ENCODE data around the gene WT1.

Gene WT1

GRCh38 chr11:32464078-32464477 is 28.7 kb upstream of the WT1 start:
- H3K4me2 ChIP-seq (ENCODE audit: low read length), result no peak overlapping the region
- H3K4me3 ChIP-seq (ENCODE audit: low read length), result no peak overlapping the region
- H3K4me1 ChIP-seq (ENCODE audit: low read length), result no peaks in the 10 kb centered on the region
- TF ChIP-seq EZH2phosphoT487 (IDR thresholded peaks at IDR 0.05; ENCODE audit: low read depth) (no peak), CTCF (IDR thresholded peaks at IDR 0.05; ENCODE audit: low read depth, low read length) (no peak)
- no peaks in the 10 kb centered on the region for H3K27me3 ChIP-seq (ENCODE audit: low read depth, low read length)
- no peaks in the 10 kb centered on the region for H3K9me3 ChIP-seq (ENCODE audit: insufficient read depth, low read length)
- no peaks in the 10 kb centered on the region for H3K36me3 ChIP-seq (replicated peaks; ENCODE audit: low read depth, low read length)
- H4K20me1 ChIP-seq (ENCODE audit: insufficient read depth, low read length), result no peaks in the 10 kb centered on the region
- H3K79me2 ChIP-seq (ENCODE audit: low read length), result no peaks in the 10 kb centered on the region
- no peak overlapping the region for H2AFZ ChIP-seq (ENCODE audit: low read depth, low read length)
- no peak overlapping the region for H3K27ac ChIP-seq (ENCODE audit: low read length)
- no peak overlapping the region for H3K9ac ChIP-seq (ENCODE audit: low read length)

- H3K27ac ChIP-seq (ENCODE audit: low read length), result no peak overlapping the region
- H3K79me2 ChIP-seq (ENCODE audit: low read length), result no peaks in the 10 kb centered on the region
- no peak overlapping the region for H2AFZ ChIP-seq (ENCODE audit: low read depth, low read length)
- no peak overlapping the region for H3K4me2 ChIP-seq (ENCODE audit: low read length)
- H4K20me1 ChIP-seq (ENCODE audit: insufficient read depth, low read length), result no peaks in the 10 kb centered on the region
- H3K9ac ChIP-seq (ENCODE audit: low read length), result no peak overlapping the region
- no peak overlapping the region for H3K4me3 ChIP-seq (ENCODE audit: low read length)
- no peaks in the 10 kb centered on the region for H3K27me3 ChIP-seq (ENCODE audit: low read depth, low read length)
- no peaks in the 10 kb centered on the region for H3K9me3 ChIP-seq (ENCODE audit: insufficient read depth, low read length)
- no peaks in the 10 kb centered on the region for H3K4me1 ChIP-seq (ENCODE audit: low read length)
- TF ChIP-seq EZH2phosphoT487 (IDR thresholded peaks at IDR 0.05; ENCODE audit: low read depth) (no peak), CTCF (IDR thresholded peaks at IDR 0.05; ENCODE audit: low read depth, low read length) (no peak)
- no peaks in the 10 kb centered on the region for H3K36me3 ChIP-seq (replicated peaks; ENCODE audit: low read depth, low read length)
Measured at GRCh38 chr11:32462011-32462690, 26.8 kb upstream of the WT1 start.

DNA sequence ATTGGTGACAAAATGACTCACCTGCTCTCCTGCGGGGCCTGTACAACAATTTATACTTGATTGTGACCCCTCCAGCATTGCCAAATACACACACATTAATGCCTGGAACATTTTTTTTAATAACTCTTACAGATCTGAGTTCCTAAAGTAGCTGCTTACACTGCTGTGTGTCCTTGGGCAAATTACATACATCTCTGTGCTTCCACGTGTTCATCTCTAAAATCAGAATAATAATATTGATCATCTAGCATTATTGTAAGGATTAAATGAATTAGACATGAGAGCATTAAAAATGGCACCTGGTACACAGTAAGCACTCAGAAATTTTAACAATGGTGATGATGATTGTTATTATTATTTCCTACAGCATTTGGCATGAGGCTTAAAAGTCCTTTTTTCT is 21.5 kb upstream of the WT1 start:
- H3K9ac ChIP-seq (ENCODE audit: low read length), result no peak overlapping the region
- H3K27me3 ChIP-seq (ENCODE audit: low read depth, low read length), result no peaks in the 10 kb centered on the region
- H3K27ac ChIP-seq (ENCODE audit: low read length), result no peak overlapping the region

DNA sequence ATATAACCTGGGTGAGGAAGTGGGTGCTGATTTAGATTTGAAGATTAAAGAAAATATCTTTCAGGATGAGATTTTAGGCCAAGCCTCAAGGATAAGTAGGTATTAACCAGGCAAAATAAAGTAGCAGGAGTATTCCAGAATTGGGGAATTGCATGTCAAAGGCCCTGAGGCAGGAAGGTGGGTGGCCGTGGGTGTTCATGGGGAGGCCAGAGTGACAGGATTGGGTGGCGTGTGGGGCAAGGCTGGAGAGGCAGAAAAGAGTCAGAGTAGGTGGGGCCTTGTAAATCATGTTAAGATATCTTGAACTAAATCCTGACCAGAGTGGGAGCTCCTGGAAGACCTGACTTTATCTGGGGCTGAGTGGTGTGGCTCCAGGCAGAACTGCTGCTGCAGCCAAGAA is 19.7 kb upstream of the WT1 start:
- Histone ChIP-seq H3K79me2 (ENCODE audit: low read length) (no peaks in the 10 kb centered on the region), H3K9ac (ENCODE audit: low read length) (no peak overlapping the region), H3K4me3 (ENCODE audit: low read length) (no peak overlapping the region), H3K4me2 (ENCODE audit: low read length) (no peak overlapping the region), H4K20me1 (ENCODE audit: insufficient read depth, low read length) (no peaks in the 10 kb centered on the region), H3K4me1 (ENCODE audit: low read length) (no peaks in the 10 kb centered on the region), H2AFZ (ENCODE audit: low read depth, low read length) (no peak overlapping the region), H3K27ac (ENCODE audit: low read length) (no peak overlapping the region), H3K9me3 (ENCODE audit: insufficient read depth, low read length) (no peaks in the 10 kb centered on the region), H3K36me3 (replicated peaks; ENCODE audit: low read depth, low read length) (no peaks in the 10 kb centered on the region), H3K27me3 (ENCODE audit: low read depth, low read length) (no peaks in the 10 kb centered on the region)
- TF ChIP-seq CTCF (IDR thresholded peaks at IDR 0.05; ENCODE audit: low read depth, low read length) (no peak), EZH2phosphoT487 (IDR thresholded peaks at IDR 0.05; ENCODE audit: low read depth) (no peak)

More for the DNA sequence above, 21.5 kb upstream of the WT1 start:
- no peak overlapping the region for H3K4me3 ChIP-seq (ENCODE audit: low read length)
- H3K9me3 ChIP-seq (ENCODE audit: insufficient read depth, low read length), result no peaks in the 10 kb centered on the region
- no peaks in the 10 kb centered on the region for H3K4me1 ChIP-seq (ENCODE audit: low read length)
- no peaks in the 10 kb centered on the region for H4K20me1 ChIP-seq (ENCODE audit: insufficient read depth, low read length)
- TF ChIP-seq CTCF (IDR thresholded peaks at IDR 0.05; ENCODE audit: low read depth, low read length) (no peak), EZH2phosphoT487 (IDR thresholded peaks at IDR 0.05; ENCODE audit: low read depth) (no peak)
- no peaks in the 10 kb centered on the region for H3K79me2 ChIP-seq (ENCODE audit: low read length)
- H3K36me3 ChIP-seq (replicated peaks; ENCODE audit: low read depth, low read length), result no peaks in the 10 kb centered on the region
- H2AFZ ChIP-seq (ENCODE audit: low read depth, low read length), result no peak overlapping the region
- H3K4me2 ChIP-seq (ENCODE audit: low read length), result no peak overlapping the region

All from OCI-LY3 (cell line).